ENCODE measurements around the gene LCOR. TPM values are rescaled to one million over a fixed set of nuclear protein-coding genes. Genes with fewer than 3 reads are reported as not detected.

The LCOR gene
- total RNA-seq, 4 donors from 2014 or later, result 61.9 to 133 (median 81.2) TPM

DNA sequence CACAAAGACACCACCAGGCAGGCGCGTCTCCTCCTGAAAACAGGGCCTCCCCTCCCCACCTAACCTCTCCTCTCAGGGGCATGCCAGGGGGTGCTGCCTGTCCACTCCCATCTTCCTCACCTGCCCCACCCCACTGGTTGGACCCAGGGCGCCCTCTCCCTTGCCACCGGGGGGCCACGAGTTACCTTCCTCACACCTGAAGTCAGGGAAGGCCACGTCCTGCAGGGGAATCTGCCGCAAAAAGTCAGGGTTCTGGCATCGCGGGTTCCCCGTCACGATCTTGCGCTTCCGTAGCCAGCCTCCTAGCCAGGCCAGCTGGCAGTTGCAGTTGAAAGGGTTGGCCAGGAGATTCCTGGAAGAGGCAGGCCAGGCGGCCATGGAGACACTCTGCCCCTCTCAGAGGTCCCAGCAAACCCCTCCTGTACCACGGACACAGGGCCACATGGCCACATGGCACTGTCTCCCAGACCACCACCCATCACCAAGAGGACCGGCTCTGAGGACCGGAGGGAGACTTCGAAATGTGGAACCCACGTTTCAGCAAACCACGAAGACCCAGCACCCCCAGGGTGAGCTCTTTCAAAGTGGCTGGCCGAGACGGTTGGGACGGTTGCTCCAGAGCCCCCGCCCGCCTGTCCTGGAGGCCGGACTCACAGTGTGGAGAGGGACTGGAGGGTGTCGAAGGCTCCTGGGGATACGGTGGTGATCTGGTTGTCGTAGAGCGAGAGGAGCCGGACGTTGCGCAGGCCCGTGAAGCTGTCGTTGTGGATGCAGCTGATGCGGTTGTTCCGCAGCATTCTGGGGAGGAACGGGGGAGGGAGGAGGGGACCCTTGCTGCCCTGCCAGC, 210.8 kb downstream of the LCOR start:
- Histone ChIP-seq H3K4me3 (no peak overlapping the region), H3K27ac (no peak overlapping the region), H3K4me1 (peaks cover 0 to 2% (median 0%) of the 10 kb centered on the region in 4 donors), H3K27me3 (no peaks in the 10 kb centered on the region), H3K36me3 (no peaks in the 10 kb centered on the region), H3K9me3 (no peaks in the 10 kb centered on the region)
- DNase-seq, result no peak
- TF ChIP-seq, protein P1, sequence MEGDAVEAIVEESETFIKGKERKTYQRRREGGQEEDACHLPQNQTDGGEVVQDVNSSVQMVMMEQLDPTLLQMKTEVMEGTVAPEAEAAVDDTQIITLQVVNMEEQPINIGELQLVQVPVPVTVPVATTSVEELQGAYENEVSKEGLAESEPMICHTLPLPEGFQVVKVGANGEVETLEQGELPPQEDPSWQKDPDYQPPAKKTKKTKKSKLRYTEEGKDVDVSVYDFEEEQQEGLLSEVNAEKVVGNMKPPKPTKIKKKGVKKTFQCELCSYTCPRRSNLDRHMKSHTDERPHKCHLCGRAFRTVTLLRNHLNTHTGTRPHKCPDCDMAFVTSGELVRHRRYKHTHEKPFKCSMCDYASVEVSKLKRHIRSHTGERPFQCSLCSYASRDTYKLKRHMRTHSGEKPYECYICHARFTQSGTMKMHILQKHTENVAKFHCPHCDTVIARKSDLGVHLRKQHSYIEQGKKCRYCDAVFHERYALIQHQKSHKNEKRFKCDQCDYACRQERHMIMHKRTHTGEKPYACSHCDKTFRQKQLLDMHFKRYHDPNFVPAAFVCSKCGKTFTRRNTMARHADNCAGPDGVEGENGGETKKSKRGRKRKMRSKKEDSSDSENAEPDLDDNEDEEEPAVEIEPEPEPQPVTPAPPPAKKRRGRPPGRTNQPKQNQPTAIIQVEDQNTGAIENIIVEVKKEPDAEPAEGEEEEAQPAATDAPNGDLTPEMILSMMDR (IDR thresholded peaks at IDR 0.05), result no peak
- TF ChIP-seq POLR2A (IDR thresholded peaks at IDR 0.05), result no peak

DNA sequence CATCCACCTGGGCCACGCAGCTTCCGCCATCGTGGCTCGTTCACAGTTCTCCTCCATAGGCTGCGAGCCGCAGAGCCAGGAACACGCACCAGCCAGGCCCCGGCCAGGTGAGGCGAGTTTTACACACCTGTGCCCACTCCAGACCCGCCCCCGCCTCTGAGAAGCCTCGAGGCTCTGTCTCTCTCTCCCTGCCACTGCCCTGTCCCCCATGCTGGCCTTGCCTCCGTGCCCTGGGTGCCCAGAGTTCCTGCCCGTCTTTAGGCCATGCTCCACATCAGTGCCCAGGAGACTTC, 211.4 kb downstream of the LCOR start:
- TF ChIP-seq POLR2A (IDR thresholded peaks at IDR 0.05), result no peak
- TF ChIP-seq, protein P1 (IDR thresholded peaks at IDR 0.05), result no peak
- Histone ChIP-seq H3K4me1 (no peaks in the 10 kb centered on the region), H3K27me3 (no peaks in the 10 kb centered on the region), H3K27ac (no peak overlapping the region), H3K9me3 (no peaks in the 10 kb centered on the region), H3K4me3 (no peak overlapping the region), H3K36me3 (no peaks in the 10 kb centered on the region)
- no peak for DNase-seq

Small RNA genes lying within 50 kb of the gene (small RNA-seq; reads per million reads assigned to genes)
- 0 reads per million in 2 donors for gene HMGN2P35
- gene MIR607, result 0 reads per million in 2 donors

Other genes starting within 250 kb of the LCOR start
- gene TM9SF3, start 245.3 kb upstream of the LCOR start, total RNA-seq, result 100 to 1,000 TPM in 2 of 4 donors, 10 to 100 TPM in 2; 64.4 to 129 (median 95.8) TPM
- gene PIK3AP1, start 111.8 kb upstream of the LCOR start, total RNA-seq, result 100 to 1,000 TPM in 1 of 4 donors, 10 to 100 TPM in 2, 1 to 10 TPM in 1; 5.8 to 111 (median 13.4) TPM

All from Peyer's patch (tissue), 4 donors.